ENCODE measurements around the gene KRTAP10-4.
"Not testable (repeated sequence)": the region's sequence is repeated elsewhere in the genome, so short reads cannot be mapped to it uniquely, and the experiment has no call there.

The KRTAP10-4 gene, protein sequence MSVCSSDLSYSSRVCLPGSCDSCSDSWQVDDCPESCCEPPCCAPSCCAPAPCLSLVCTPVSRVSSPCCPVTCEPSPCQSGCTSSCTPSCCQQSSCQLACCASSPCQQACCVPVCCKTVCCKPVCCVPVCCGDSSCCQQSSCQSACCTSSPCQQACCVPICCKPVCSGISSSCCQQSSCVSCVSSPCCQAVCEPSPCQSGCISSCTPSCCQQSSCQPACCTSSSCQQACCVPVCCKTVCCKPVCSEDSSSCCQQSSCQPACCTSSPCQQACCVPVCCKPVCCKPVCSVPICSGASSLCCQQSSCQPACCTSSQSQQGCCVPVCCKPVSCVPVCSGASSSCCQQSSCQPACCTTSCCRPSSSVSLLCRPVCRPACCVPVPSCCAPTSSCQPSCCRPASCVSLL

GRCh38 chr21:44573630-44574456 is at the start of gene KRTAP10-4:
TSS of gene KRTAP10-4 (plus strand) at chr21:44573729. CDS start at chr21:44573759, 30 bp downstream.
- DNase-seq = peak in 1 of 2 donors; percentile 48
- peaks cover 0 to 21% (median 6%) of the 10 kb centered on the region in 3 donors for H3K9me3 ChIP-seq

DNA sequence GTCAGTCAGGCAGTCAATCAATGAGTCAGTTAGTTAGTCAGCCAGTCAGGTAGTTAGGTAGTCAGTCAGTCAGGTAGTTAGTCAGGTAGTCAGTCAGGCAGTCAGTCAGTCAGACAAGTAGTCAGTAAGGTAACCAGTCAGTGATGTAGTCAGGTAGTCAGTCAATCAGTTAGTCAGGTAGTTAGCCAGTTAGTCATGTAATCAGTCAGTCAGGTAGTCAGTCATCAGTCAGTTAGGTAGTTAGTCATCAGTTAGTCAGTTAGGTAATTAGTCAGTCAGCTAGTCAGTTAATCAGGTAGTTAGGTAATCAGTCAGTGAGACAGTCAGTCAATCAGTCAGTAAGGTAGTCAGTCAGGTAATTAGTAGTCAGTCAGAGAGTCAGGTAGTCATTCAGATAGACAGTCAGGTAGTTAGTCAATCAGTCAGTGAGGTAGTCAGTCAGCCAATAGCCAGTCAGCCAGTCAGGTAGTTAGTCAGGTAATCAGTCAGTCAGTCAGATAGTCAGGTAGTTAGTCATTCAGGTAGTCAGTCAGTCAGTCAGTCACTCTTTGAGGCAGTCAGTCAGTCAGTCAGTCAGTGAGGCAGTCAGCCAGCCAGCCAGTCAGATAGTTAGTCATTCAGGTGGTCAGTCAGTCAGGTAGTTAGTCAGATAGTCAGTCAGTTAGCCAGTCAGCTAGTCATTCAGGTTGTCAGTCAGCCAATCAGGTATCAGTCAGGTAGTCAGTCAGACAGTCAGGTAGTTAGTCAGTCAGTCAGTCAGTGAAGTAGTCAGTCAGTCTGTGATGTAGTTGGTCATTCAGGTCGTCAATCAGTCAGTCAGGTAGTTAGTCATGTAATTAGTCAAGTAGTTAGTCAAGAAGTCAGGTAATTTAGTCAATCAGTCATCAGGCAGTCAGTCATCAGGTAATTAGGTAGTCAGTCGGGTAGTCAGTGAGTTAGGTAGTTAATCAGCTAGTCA is 48.8 kb upstream of the KRTAP10-4 start:
- intact Hi-C loops (cut with DNase I; ENCODE audit: low total_unique reads) = no loop called here
- H3K4me1 ChIP-seq = no peaks in the 10 kb centered on the region
- TF ChIP-seq CTCF (IDR thresholded peaks at IDR 0.05) = no peak
- no peaks in the 10 kb centered on the region for H3K36me3 ChIP-seq
- peaks cover 0 to 34% of the 10 kb centered on the region in 2 donors for H3K27me3 ChIP-seq
- H3K27ac ChIP-seq = no peak overlapping the region
- H3K4me3 ChIP-seq = no peak overlapping the region
- no peaks in the 10 kb centered on the region for H3K9me3 ChIP-seq
- peak in 1 of 2 donors; percentile 3 for DNase-seq

More at GRCh38 chr21:44573630-44574456, at the start of gene KRTAP10-4:
- H3K27ac ChIP-seq; intact Hi-C loops (cut with DNase I; ENCODE audit: low total_unique reads); H3K4me1 ChIP-seq; H3K36me3 ChIP-seq; H3K4me3 ChIP-seq: not testable (repeated sequence)
- peaks cover 0 to 28% of the 10 kb centered on the region in 2 donors for H3K27me3 ChIP-seq

DNA sequence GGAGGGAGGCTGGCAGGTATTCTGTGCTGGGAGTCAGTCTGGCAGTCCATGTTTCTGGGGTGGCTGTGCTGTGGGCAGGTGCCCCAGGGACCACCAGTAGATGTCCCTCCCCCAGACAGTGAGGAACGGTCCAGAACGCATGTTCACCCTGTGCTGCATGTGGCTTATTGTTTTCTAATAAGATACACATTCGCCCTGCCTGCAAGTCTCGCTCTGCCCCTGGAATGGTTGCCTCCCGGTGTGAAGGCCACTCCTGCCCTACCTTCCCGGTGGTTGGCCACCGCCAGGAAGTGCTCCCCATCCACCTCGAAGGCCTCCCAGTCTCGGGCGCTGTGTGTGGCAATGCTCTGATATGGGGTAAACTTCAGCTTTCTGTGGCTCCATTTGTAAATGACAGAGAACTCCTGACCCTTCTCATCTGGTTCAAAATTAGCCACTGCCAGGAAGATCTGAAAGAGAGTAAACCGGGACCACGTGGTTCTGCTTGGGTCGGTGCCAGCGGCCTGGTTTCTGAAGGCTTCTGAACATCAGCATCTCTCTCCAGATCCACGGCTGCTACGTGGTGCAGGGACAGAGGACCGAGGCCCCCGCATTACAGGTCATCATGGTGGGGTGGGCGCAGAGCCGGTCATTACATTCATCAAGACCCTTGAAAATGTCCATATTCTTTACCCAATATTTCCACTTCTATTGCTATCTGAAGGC is 48.0 kb upstream of the KRTAP10-4 start:
- TF ChIP-seq CTCF (IDR thresholded peaks at IDR 0.05) = no peak
- H3K27me3 ChIP-seq = peaks cover 0 to 29% of the 10 kb centered on the region in 2 donors

GRCh38 chr21:44526096-44526997 is 47.2 kb upstream of the KRTAP10-4 start:
- Histone ChIP-seq H3K9me3 (no peaks in the 10 kb centered on the region), H3K27ac (no peak overlapping the region), H3K27me3 (peaks cover 0 to 26% of the 10 kb centered on the region in 2 donors), H3K4me1 (no peaks in the 10 kb centered on the region), H3K4me3 (no peak overlapping the region), H3K36me3 (no peaks in the 10 kb centered on the region)
- TF ChIP-seq CTCF (IDR thresholded peaks at IDR 0.05) = no peak
- intact Hi-C loops (cut with DNase I; ENCODE audit: low total_unique reads) = no loop called here
- peak; percentile 7 to 31 for DNase-seq

More for the DNA sequence above, 48.0 kb upstream of the KRTAP10-4 start:
- Histone ChIP-seq H3K27ac (no peak overlapping the region), H3K36me3 (no peaks in the 10 kb centered on the region), H3K9me3 (no peaks in the 10 kb centered on the region), H3K4me1 (no peaks in the 10 kb centered on the region), H3K4me3 (no peak overlapping the region)
- peak; percentile 13 to 48 for DNase-seq
- intact Hi-C loops (cut with DNase I; ENCODE audit: low total_unique reads) = no loop called here

All from tibial artery (tissue), 4 donors.